Measurements from ENCODE around the gene TRERF1. TPM values are rescaled to one million over a fixed set of nuclear protein-coding genes. Genes with fewer than 3 reads are reported as not detected.

The TRERF1 gene
- total RNA-seq, 4 donors from 2014 or later, result 14.7 to 22.0 (median 19.0) TPM

- DNase-seq (ENCODE audit: low spot score in 2 of 2), result no peak
- WGBS, result 66% methylated on average over 4 of the region's 4 CpGs
These were observed 64.4 kb downstream of the TRERF1 start for GRCh38 chr6:42387336-42387735.

GRCh38 chr6:42385339-42385738 lies 66.4 kb downstream of the TRERF1 start:
- Histone ChIP-seq H3K27me3 (no peaks in the 10 kb centered on the region), H3K4me3 (no peak overlapping the region), H3K27ac (no peak overlapping the region), H3K36me3 (no peaks in the 10 kb centered on the region), H3K9me3 (no peaks in the 10 kb centered on the region), H3K4me1 (peaks cover 12% of the 10 kb centered on the region)
- TF ChIP-seq POLR2A (IDR thresholded peaks at IDR 0.05), result no peak
- no peak for TF ChIP-seq EP300 (IDR thresholded peaks at IDR 0.05)
- no peak for TF ChIP-seq CTCF (IDR thresholded peaks at IDR 0.05)
- no peak for TF ChIP-seq POLR2AphosphoS5 (IDR thresholded peaks at IDR 0.05)
- 90% methylated on average over 5 of the region's 5 CpGs for WGBS
- DNase-seq (ENCODE audit: low spot score in 2 of 2), result no peak

More at GRCh38 chr6:42387336-42387735, 64.4 kb downstream of the TRERF1 start:
- no peak for TF ChIP-seq CTCF (IDR thresholded peaks at IDR 0.05)
- TF ChIP-seq EP300 (IDR thresholded peaks at IDR 0.05), result no peak
- TF ChIP-seq POLR2A (IDR thresholded peaks at IDR 0.05), result no peak
- no peak for TF ChIP-seq POLR2AphosphoS5 (IDR thresholded peaks at IDR 0.05)
- Histone ChIP-seq H3K9me3 (no peaks in the 10 kb centered on the region), H3K27ac (no peak overlapping the region), H3K36me3 (no peaks in the 10 kb centered on the region), H3K4me3 (no peak overlapping the region), H3K4me1 (peaks cover 12% of the 10 kb centered on the region), H3K27me3 (no peaks in the 10 kb centered on the region)

GRCh38 chr6:42383421-42384205 lies 68.1 kb downstream of the TRERF1 start:
- Histone ChIP-seq H3K36me3 (no peaks in the 10 kb centered on the region), H3K4me3 (no peak overlapping the region), H3K27me3 (no peaks in the 10 kb centered on the region), H3K27ac (no peak overlapping the region), H3K9me3 (no peaks in the 10 kb centered on the region), H3K4me1 (peaks cover 4% of the 10 kb centered on the region)
- no peak for DNase-seq (ENCODE audit: low spot score in 2 of 2)
- 78% methylated on average over 6 of the region's 6 CpGs for WGBS
- TF ChIP-seq POLR2A (IDR thresholded peaks at IDR 0.05), result no peak
- TF ChIP-seq CTCF (IDR thresholded peaks at IDR 0.05), result no peak
- no peak for TF ChIP-seq EP300 (IDR thresholded peaks at IDR 0.05)
- TF ChIP-seq POLR2AphosphoS5 (IDR thresholded peaks at IDR 0.05), result no peak

GRCh38 chr6:42381850-42382249 lies 69.9 kb downstream of the TRERF1 start:
- Histone ChIP-seq H3K4me3 (no peak overlapping the region), H3K4me1 (no peaks in the 10 kb centered on the region), H3K27me3 (no peaks in the 10 kb centered on the region), H3K27ac (no peak overlapping the region), H3K9me3 (no peaks in the 10 kb centered on the region), H3K36me3 (no peaks in the 10 kb centered on the region)
- WGBS, result 96% methylated on average over 3 of the region's 3 CpGs
- TF ChIP-seq CTCF (IDR thresholded peaks at IDR 0.05), result no peak
- TF ChIP-seq POLR2AphosphoS5 (IDR thresholded peaks at IDR 0.05), result no peak
- no peak for TF ChIP-seq EP300 (IDR thresholded peaks at IDR 0.05)
- TF ChIP-seq POLR2A (IDR thresholded peaks at IDR 0.05), result no peak
- no peak for DNase-seq (ENCODE audit: low spot score in 2 of 2)

- H3K27ac ChIP-seq, result no peak overlapping the region
- 72% methylated on average over 4 of the region's 4 CpGs for WGBS
These were observed 71.3 kb downstream of the TRERF1 start for GRCh38 chr6:42380228-42380979.

More at GRCh38 chr6:42380228-42380979, 71.3 kb downstream of the TRERF1 start:
- DNase-seq (ENCODE audit: low spot score in 2 of 2), result no peak
- no peaks in the 10 kb centered on the region for H3K9me3 ChIP-seq
- no peaks in the 10 kb centered on the region for H3K36me3 ChIP-seq
- TF ChIP-seq EP300 (IDR thresholded peaks at IDR 0.05), result no peak
- TF ChIP-seq POLR2AphosphoS5 (IDR thresholded peaks at IDR 0.05), result no peak
- TF ChIP-seq POLR2A (IDR thresholded peaks at IDR 0.05), result no peak
- TF ChIP-seq CTCF (IDR thresholded peaks at IDR 0.05), result no peak
- no peaks in the 10 kb centered on the region for H3K4me1 ChIP-seq
- no peaks in the 10 kb centered on the region for H3K27me3 ChIP-seq
- no peak overlapping the region for H3K4me3 ChIP-seq

All from suprapubic skin (tissue), 4 donors.